C4-2B (cell line): ENCODE measurements around the gene UTS2B.

Experiments used
- CTCF ChIP-seq: fragments of 450-650 bp; conservative IDR thresholded peaks from 2 replicates; pipeline ENCODE4 v1.5.1; 2017; ENCODE audit warnings: mild to moderate bottlenecking
- ZFX ChIP-seq: fragments of 450-650 bp; IDR thresholded peaks from 2 replicates; pipeline ENCODE4 v1.6.1; 2017

GRCh38 chr3:191217301-191217700 lies 113.0 kb downstream of the UTS2B start:
- TF ChIP-seq CTCF: no peak
- no peak for TF ChIP-seq ZFX
